Measurements from ENCODE around the gene KRT14. TPM values are rescaled to one million over a fixed set of nuclear protein-coding genes. Genes with fewer than 3 reads are reported as not detected.
"Not testable (repeated sequence)": the region's sequence is repeated elsewhere in the genome, so short reads cannot be mapped to it uniquely, and the experiment has no call there.

KRT14 gene
- not detected for total RNA-seq

DNA sequence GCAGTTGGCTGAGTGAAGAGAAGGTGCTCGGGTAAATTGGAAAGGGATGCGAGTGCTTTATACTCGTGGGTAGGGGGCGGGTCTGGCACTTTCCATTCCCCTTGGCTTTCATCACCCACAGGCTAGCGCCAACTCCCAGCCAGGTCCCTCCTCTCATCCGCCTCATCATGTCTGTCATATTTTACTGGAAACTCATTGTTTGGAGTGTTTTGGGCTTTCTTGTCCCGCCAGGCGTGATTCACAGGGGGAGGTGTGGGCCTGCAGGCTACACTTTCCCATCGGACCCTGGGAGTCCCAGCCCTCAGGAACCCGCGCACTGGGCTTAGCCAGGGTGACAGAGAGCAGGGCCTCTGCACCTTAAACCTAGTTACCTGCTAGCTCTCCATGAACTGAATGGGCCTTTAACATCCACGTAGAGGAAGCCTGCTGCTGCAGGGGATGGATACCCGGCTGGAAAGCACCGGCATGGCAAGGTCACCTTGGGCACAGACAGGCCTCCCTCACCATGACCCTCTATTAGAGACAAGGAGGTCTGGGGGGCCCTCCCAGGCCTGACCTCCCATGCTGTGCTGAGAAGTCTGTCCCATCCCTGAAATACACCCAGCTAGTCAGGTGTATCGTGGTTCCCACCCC is at the start of gene KRT14:
KRT14 (minus strand) TSS at position 33 of the 633 bp plus-strand sequence. CDS start 61 bp downstream, outside the sequence.
- Mint-ChIP-seq H3K4me1 (ENCODE audit: low read depth) (no peaks in the 10 kb centered on the region), H3K4me3 (no peak within 1 kb of the TSS), H3K36me3 (ENCODE audit: low read depth) (no peaks in the 10 kb centered on the region), H3K9me3 (no peaks in the 10 kb centered on the region), H3K27ac (no peak within 1 kb of the TSS), H3K27me3 (ENCODE audit: low read depth) (peaks cover 9% of the 10 kb centered on the region)
- intact Hi-C loops (cut with micrococcal nuclease) = no loop called here
- DNase-seq = no peak
- CTCF ChIA-PET = no interaction called here

DNA sequence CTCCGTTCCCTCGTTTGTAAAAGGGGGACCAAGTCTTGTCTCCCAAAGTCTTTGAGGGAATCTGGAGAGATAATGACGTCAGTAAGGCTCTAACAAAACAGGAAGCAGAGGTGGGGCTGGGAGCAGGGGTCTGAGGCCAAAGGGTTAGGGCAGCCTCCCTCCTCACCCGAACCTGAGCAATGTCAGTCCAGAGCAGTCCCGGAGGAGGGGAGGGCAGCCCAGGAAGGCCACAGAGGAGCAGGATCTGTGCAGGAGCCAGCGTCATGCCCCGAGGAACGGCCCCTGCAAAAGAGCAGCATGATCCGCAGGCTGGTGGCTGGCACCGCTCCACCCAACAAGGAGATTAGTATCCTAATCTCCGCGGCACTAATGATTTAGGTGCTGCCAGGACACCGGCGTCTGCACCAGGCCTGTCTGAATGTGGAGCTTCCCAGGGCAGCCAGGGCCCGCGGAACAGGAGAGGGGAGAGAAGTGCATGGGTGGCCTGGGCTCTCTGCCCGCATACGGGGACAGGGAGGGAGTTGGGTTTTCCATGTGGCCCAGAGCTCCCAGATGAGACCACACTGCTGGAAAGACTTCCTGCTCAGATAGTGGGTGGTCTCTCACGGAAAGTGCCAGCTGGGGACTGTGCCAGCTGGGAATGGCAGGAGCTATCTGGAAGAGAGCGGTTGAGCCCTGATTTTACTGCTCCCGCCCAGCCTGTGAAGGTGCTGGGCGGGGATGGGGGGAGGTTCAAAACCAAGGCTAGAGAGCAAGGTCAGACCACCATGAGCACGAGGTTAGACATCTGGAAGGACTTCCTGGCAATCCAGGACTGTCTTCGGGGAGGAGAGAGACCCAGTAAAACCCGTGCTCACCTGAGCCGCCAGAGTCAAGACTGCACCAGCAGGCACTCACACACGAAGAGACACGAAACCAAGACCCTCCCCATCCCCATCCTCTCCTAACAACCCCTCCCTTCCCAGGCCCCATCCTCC is 48.7 kb upstream of the KRT14 start:
- Mint-ChIP-seq H3K4me1 (ENCODE audit: low read depth) (no peaks in the 10 kb centered on the region), H3K9me3 (no peaks in the 10 kb centered on the region), H3K4me3 (no peak overlapping the region), H3K36me3 (ENCODE audit: low read depth) (no peaks in the 10 kb centered on the region), H3K27me3 (ENCODE audit: low read depth) (no peaks in the 10 kb centered on the region), H3K27ac (no peak overlapping the region)
- intact Hi-C loops (cut with micrococcal nuclease) = no loop called here
- CTCF ChIA-PET = interaction anchor here (1.0 to 1.4 kb wide), 2 partner anchors 13 to 28 kb away, joined by 3 to 4 read pairs; no protein-coding TSS in a partner anchor
- DNase-seq = no peak

DNA sequence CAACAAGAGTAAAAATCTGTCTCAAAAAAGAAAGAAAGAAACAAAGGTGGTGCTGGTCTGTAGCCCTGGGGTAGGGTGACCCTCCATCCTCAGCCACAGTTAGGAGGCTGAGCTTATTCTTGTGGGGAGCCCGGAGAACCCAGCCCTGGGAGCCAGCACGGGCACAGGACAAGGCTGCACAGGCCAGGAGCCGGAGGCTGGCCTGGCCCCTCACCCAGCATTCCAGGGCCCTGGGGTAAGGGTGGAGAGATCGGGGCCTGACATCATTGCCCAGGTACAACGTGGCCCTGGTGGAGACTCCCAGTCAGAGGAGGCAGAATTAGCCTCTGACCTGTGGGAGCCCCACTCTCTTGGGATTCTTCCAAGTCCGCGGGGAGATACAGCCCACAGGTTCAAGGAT is 47.9 kb upstream of the KRT14 start:
- Mint-ChIP-seq H3K4me1 (ENCODE audit: low read depth) (no peaks in the 10 kb centered on the region), H3K27me3 (ENCODE audit: low read depth) (no peaks in the 10 kb centered on the region), H3K9me3 (no peaks in the 10 kb centered on the region), H3K27ac (no peak overlapping the region), H3K4me3 (no peak overlapping the region), H3K36me3 (ENCODE audit: low read depth) (no peaks in the 10 kb centered on the region)
- intact Hi-C loops (cut with micrococcal nuclease) = no loop called here
- no peak for DNase-seq
- CTCF ChIA-PET = no interaction called here

DNA sequence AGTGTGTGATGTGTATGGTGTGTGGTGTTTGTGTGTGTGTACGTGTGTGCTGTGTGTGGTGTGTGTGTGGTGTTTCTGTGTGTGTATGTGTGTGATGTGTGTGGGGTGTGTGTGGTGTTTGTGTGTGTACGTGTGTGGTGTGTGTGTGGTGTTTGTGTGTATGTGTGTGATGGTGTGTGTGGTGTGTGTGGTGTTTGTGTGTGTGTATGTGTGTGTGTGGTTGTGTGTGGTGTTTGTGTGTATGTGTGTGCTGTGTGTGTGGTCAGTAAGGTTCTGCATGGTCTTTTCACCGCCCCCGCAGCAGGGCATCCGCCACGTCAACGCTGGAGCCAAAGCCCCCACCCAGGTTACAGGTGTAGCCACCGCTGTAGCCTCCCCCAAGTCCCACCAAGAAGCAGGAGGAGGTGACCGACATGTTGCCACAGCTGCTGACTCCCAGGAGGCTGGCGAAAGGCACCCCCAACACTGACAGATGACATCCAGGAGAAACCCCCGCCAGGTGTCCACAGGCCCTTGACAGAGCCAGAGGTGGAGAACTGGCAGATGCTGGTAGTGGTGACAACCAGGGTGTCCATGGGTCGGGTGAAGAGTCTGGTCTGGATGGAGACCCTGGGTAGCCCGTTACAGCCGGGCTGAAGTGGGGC is 47.0 kb upstream of the KRT14 start:
- Mint-ChIP-seq H3K36me3 (ENCODE audit: low read depth) (no peaks in the 10 kb centered on the region), H3K9me3 (no peaks in the 10 kb centered on the region), H3K4me3 (no peak overlapping the region), H3K27me3 (ENCODE audit: low read depth) (no peaks in the 10 kb centered on the region), H3K27ac (no peak overlapping the region), H3K4me1 (ENCODE audit: low read depth) (no peaks in the 10 kb centered on the region)
- intact Hi-C loops (cut with micrococcal nuclease) = no loop called here
- CTCF ChIA-PET = no interaction called here
- DNase-seq = no peak

DNA sequence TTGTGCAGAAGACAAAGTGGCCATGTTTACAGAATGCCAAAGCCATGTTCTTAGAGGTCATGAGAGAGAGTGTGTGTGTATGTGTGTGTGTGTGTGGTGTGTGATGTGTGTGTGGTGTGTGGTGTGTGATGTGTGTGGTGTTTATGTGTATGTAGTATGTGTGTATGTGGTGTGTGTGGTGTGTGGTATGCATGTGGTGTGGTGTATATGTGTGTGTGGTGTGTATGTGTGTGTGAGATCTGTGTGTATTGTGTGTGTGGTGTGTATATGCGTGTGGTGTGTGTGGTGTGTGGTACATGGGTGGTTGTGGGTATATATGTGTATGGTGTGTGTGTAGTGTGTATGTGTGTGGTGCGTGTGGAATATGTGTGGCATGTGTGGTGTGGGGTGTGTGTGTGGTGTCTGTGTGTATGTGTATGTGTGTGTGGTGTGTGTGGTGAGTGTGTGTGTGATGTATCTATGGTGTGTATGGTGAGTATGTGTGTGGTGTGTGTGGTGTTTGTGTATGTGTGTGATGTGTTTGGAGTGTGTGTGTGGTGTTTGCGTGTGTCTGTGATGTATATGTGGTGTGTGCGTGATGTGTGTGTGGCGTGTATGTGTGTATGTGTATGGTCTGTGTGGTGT is 45.9 kb upstream of the KRT14 start:
- CTCF ChIA-PET = no interaction called here
- no peak overlapping the region for H3K27ac Mint-ChIP-seq
- H3K9me3 Mint-ChIP-seq = no peaks in the 10 kb centered on the region
- DNase-seq = no peak
- H3K36me3 Mint-ChIP-seq (ENCODE audit: low read depth) = no peaks in the 10 kb centered on the region
- H3K27me3 Mint-ChIP-seq (ENCODE audit: low read depth) = no peaks in the 10 kb centered on the region
- no peaks in the 10 kb centered on the region for H3K4me1 Mint-ChIP-seq (ENCODE audit: low read depth)
- H3K4me3 Mint-ChIP-seq = no peak overlapping the region
- intact Hi-C loops (cut with micrococcal nuclease) = no loop called here

DNA sequence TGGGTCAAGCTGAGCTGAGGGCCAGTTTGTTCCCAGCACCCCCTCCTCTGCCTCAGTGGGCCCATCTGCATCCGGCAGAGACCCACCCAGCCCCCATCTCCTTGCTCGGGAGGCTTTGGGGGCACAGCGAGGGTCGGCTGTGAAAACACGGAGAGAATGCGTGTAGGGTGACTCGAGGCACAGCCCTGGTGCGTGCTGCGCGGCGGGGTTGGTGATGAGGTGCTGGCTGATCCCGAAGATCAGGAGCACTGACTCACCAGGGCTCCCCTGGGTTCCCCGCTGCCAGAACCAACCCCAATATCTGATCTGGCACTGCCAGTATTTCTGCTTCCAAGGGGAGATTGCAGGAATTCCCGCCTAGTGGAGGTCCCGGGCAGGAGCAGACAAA is 45.2 kb upstream of the KRT14 start:
- Mint-ChIP-seq H3K4me1 (ENCODE audit: low read depth) (no peaks in the 10 kb centered on the region), H3K27me3 (ENCODE audit: low read depth) (no peaks in the 10 kb centered on the region), H3K27ac (no peak overlapping the region), H3K9me3 (no peaks in the 10 kb centered on the region), H3K36me3 (ENCODE audit: low read depth) (no peaks in the 10 kb centered on the region), H3K4me3 (no peak overlapping the region)
- intact Hi-C loops (cut with micrococcal nuclease) = no loop called here
- CTCF ChIA-PET = no interaction called here
- DNase-seq = no peak

DNA sequence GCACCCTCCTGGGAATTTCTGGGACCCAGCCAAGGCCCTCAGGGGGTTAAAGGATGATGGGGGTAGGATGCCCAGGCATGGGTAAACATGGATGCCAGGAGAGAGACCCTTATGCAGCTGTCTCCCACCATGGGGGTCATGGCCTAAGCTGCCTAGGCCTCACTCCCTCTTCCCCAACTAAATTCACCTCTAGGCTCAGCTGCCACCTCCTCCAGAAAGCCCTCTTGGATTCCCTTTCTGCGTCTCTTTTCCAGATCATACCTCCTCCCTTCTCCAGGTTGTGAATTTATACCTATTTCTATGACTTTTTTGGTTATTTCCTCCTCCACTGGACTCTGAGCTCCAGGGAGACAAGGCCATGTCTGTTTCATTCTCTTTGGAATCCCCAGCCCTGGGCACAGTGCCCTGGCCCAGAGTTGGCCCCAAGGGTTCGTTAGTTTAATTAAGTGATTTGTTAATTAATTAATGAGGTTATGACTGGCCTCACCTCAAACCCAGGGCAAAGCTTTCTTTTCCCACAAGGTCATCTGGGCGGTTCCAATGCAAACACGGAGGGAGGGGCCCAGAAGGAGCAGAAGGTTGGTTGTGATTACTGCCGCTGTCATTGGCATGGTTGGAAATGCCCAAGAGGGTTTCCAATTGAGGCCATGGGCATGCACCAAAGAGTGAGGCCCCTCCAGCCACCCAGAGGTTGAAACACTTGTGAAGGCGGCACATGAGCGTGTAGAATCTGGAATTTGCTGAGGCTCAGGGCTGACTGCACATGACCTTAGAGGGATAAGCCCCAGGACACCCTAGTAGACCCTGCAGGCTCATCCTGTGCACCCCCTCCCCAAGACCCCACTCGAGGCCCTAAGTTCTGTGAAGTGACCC is 44.6 kb upstream of the KRT14 start:
- CTCF ChIA-PET = no interaction called here
- no peak for DNase-seq
- Mint-ChIP-seq H3K4me1 (ENCODE audit: low read depth) (no peaks in the 10 kb centered on the region), H3K4me3 (no peak overlapping the region), H3K27me3 (ENCODE audit: low read depth) (no peaks in the 10 kb centered on the region), H3K9me3 (no peaks in the 10 kb centered on the region), H3K27ac (no peak overlapping the region), H3K36me3 (ENCODE audit: low read depth) (no peaks in the 10 kb centered on the region)
- intact Hi-C loops (cut with micrococcal nuclease) = no loop called here

DNA sequence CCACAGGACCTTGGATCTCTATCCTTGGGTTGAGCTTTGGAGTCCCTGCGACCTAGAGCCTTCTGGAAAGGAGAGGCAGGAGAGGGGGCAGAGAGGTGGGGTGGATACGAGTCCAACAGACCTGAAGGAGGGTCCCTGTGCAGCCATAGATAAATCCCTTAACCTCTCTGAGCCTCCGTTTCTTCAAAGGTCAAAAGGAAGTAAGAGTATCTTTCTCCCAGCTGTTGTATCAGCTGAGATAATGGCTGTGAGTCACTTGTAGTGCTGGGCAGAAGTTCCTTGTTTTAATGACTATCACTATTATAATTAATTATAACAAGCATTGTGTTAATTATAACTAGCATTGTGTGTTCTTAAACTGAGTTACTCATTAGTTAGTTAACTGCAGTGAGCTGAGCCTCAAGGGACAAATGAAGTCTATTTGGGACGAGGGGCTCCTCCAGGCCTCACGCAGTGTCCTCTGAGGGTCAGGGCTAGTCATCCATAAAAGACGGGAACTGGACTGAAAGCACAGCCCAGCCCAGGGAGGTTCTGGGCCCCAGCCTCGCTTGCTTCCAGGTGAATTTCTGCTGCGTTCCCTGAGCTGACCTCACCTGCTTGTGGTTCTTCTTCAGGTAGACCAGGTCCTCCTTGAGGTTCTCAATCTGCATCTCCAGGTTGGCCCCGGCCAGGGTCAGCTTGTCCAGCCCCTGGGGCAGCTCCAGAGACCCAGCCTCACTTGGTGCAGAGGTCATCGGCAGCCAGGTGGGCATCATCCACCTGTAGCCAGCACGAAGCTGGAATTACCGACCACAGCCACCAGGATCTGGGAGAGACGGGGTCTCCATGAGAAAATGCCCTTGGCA is 43.4 kb upstream of the KRT14 start:
- no peaks in the 10 kb centered on the region for H3K4me1 Mint-ChIP-seq (ENCODE audit: low read depth)
- no peak for DNase-seq

DNA sequence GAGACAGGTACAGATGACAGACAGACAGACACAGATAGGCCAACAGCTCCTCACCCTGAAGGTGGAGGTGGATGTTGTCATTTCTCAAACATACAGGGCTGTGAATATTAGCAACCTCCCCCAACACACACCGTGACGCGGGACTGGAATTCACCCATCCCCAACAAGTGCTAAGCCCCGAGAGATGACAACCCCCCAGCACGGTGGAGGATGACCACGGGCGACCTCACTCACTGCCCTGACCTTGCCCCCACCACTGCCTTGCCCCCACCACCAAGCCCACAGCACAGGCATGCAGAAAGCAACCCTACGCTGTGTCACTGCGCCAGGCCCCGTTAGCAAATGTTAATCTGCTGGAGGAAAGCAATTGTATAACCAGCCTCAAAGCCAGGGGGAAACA is 42.6 kb upstream of the KRT14 start:
- DNase-seq = no peak
- CTCF ChIA-PET = interaction anchor here (0.6 kb wide), 1 partner anchor 103 kb away, joined by 4 read pairs; no protein-coding TSS in a partner anchor
- Mint-ChIP-seq H3K36me3 (ENCODE audit: low read depth) (no peaks in the 10 kb centered on the region), H3K4me3 (no peak overlapping the region), H3K27ac (no peak overlapping the region), H3K4me1 (ENCODE audit: low read depth) (no peaks in the 10 kb centered on the region), H3K9me3 (no peaks in the 10 kb centered on the region), H3K27me3 (ENCODE audit: low read depth) (no peaks in the 10 kb centered on the region)
- intact Hi-C loops (cut with micrococcal nuclease) = no loop called here

More for the DNA sequence above, 43.4 kb upstream of the KRT14 start:
- Mint-ChIP-seq H3K27me3 (ENCODE audit: low read depth) (no peaks in the 10 kb centered on the region), H3K27ac (no peak overlapping the region), H3K4me3 (no peak overlapping the region), H3K9me3 (no peaks in the 10 kb centered on the region), H3K36me3 (ENCODE audit: low read depth) (no peaks in the 10 kb centered on the region)
- intact Hi-C loops (cut with micrococcal nuclease) = no loop called here
- CTCF ChIA-PET = no interaction called here

DNA sequence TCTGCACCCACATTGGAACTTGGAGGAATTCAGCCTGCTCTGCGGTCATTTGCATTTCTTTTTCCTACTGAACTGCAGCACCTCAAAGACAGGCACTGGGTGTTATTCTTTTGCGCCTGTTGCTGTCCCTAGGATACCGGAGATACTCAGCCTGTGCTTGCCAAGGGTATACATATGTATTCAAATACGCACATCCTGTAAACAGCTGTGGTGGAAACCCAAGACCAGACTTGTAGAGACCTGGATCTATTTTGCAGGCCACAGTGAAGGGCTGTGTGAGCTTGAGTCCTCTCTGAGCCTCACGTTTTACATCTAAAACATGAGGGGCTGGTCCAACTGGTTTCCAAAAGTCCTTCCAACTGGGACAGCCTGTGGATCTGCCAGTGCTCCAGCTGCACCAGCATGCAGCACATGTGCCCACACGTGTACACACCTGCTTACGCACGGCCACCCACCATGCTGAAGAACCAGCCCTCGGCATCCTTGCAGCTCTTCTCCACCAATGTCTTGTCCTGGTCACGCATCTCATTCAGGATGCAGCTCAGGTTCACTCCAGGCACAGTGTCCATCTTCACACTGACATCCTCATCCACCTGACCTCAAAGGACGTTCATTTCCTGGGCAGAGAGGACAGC is 42.0 kb upstream of the KRT14 start:
- H3K4me1 Mint-ChIP-seq (ENCODE audit: low read depth); H3K4me3 Mint-ChIP-seq; H3K9me3 Mint-ChIP-seq; DNase-seq; H3K27me3 Mint-ChIP-seq (ENCODE audit: low read depth); H3K27ac Mint-ChIP-seq; intact Hi-C loops (cut with micrococcal nuclease); H3K36me3 Mint-ChIP-seq (ENCODE audit: low read depth): not testable (repeated sequence)
- CTCF ChIA-PET = interaction anchor here (0.6 kb wide), 1 partner anchor 103 kb away, joined by 4 read pairs; no protein-coding TSS in a partner anchor

DNA sequence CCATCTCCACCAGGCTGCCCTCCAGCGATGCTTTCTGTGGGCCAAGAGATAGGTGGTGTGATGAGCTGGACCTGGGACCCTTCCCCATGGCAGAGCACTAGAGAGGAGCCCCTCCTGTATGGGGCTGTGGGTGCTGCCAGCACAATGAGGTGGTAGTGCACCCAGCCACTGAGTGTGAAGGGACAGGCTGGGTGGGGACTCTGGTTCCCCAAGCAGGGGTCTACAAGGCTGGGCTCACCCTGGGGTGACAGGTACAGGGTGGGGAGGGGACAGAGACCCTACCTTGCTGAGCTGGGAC is 41.3 kb upstream of the KRT14 start:
- H3K9me3 Mint-ChIP-seq; CTCF ChIA-PET; DNase-seq; H3K4me3 Mint-ChIP-seq; H3K4me1 Mint-ChIP-seq (ENCODE audit: low read depth); H3K27ac Mint-ChIP-seq; H3K27me3 Mint-ChIP-seq (ENCODE audit: low read depth); intact Hi-C loops (cut with micrococcal nuclease); H3K36me3 Mint-ChIP-seq (ENCODE audit: low read depth): not testable (repeated sequence)
